Heart left ventricle (tissue), 16 donors: ENCODE data around the gene MYO18B. TPM values are rescaled to one million over a fixed set of nuclear protein-coding genes. Genes with fewer than 3 reads are reported as not detected.

ENCODE experiments used
- ATAC-seq, 4 donors: fragments of 200-7000 bp; cut with Tn5 transposase; one replicate each; pipeline ENCODE4 v1.9.1; 2020 to 2022; ENCODE audit warnings: moderate library complexity in 4 of 4, mild to moderate bottlenecking in 3 of 4, moderate number of reproducible peaks in 1 of 4
- DNase-seq, 5 donors: peaks; one replicate each; pipeline ENCODE4 v3.0.0-alpha.2; 2020
- H3K27ac ChIP-seq, 12 donors: fragments of 200-600 bp; sonication (generic) in 4 of 12; one replicate each; pipeline versions ENCODE4 v1.5.0 to v1.8.0; 2016 to 2022; ENCODE audit warnings: mild to moderate bottlenecking in 2 of 12
- H3K27me3 ChIP-seq, 9 donors: fragments of 200-600 bp; sonication (generic) in 2 of 9; one replicate each; pipeline versions ENCODE4 v1.5.1 to v1.8.0; 2016 to 2022; ENCODE audit warnings: mild to moderate bottlenecking in 3 of 9
- H3K36me3 ChIP-seq, 9 donors: fragments of 200-600 bp; sonication (generic) in 2 of 9; one replicate each; pipeline versions ENCODE4 v1.5.0 to v1.8.0; 2018 to 2022; ENCODE audit warnings: mild to moderate bottlenecking in 2 of 9
- H3K4me1 ChIP-seq, 12 donors: fragments of 200-600 bp; sonication (generic) in 4 of 12; one replicate each; pipeline versions ENCODE4 v1.5.0 to v1.8.0; 2016 to 2022; ENCODE audit warnings: mild to moderate bottlenecking in 3 of 12
- H3K4me3 ChIP-seq, 12 donors: fragments of 200-600 bp; sonication (generic) in 4 of 12; one replicate each; pipeline versions ENCODE4 v1.5.0 to v1.8.0; 2017 to 2022; ENCODE audit warnings: mild to moderate bottlenecking in 9 of 12, moderate library complexity in 4 of 12
- H3K9me3 ChIP-seq, 12 donors: fragments of 200-600 bp; sonication (generic) in 4 of 12; one replicate each; pipeline versions ENCODE4 v1.5.0 to v1.8.0; 2016 to 2022; ENCODE audit warnings: mild to moderate bottlenecking in 1 of 12
- POLR2A ChIP-seq, 2 donors: fragments of 450-650 bp; IDR thresholded peaks; one replicate each; pipeline ENCODE4 v1.6.1; 2017; ENCODE audit warnings: antibody characterized with exemption in 2 of 2, mild to moderate bottlenecking in 2 of 2, moderate library complexity in 2 of 2
- WGBS, 4 donors: extraction: QIAGEN DNeasy Blood & Tissue Kit in 2 of 4; methylation state at CpG; one replicate each; pipeline versions ENCODE4 v1.1.5 to v1.1.7; 2013 to 2018; 5-methylcytosine and 5-hydroxymethylcytosine counted together
- intact Hi-C, 10 donors: fragments of 100-400 bp; cut with DNase I; formaldehyde crosslinking; loops; one replicate each; pipeline versions ENCODE4 v1.11.1 to v1.14.2; 2022
- polyA plus RNA-seq, 2 donors: library from polyadenylated mRNA; stranded (reverse); fragments of 200-250 nt; gene quantifications; one replicate each; pipeline ENCODE4 v1.2.3, GENCODE V29; 2013
- total RNA-seq, 9 donors: library from RNA; depleted of rRNA in 2 of 9; stranded (reverse); fragments of >200 nt in 2 of 9; fragmentation: NEBNext Ultra II Directional in 3 of 9; extraction: Animal tissue kit (Norgen Biotek cat#: 25700) in 3 of 9; gene quantifications; one replicate each; pipeline versions ENCODE4 v1.1.0 to v1.2.4, GENCODE V29; 2016 to 2023
- TF ChIP-seq, protein P1 (sequence below), 12 donors: fragments of 200-600 bp; sonication (generic) in 4 of 12; IDR thresholded peaks; one replicate each; pipeline versions ENCODE4 v1.5.0 to v1.8.0; 2018 to 2022; ENCODE audit warnings: antibody characterized with exemption in 12 of 12, mild to moderate bottlenecking in 5 of 12
- donor health status: ischemic (EF 13 %, LVEDD 7.1; RV severe dilation, severe dysfunction).
- donor health status: healthy with polysubstance abuse.
- donor health status: DM: no; HTN: yes; CAD: no.
- donor health status: DM: no; HTN: no; CAD: no.
- donor health status: ischemic (EF 25% LVEDD 6.9; RV normal size, moderate dysfunction).
- donor health status: ischemic (EF 25% LVEDD 5.7; RV mildly dilated, moderate dysfunction).
- donor health status: healthy.
- donor health status: DM: yes; HTN: yes; CAD: no.
- donor health status: ischemic (EF 35%, LVEDD 5.7; RV mildly dilated, moderate dysfunction).
- donor health status: nonischemic (EF 11% LVEDD 7.7; RV severe dilation, severe dysfunction).
- donor health status: DM: yes; HTN: yes; CAD: no.
- donor health status: PGD.
- donor health status: ischemic (EF 29% LVEDD 5.4; RV normal size, mild dysfunction).
- donor health status: nonischemic (EF 23%, LVEDD 6.1; RV moderate dilation, normal function).

The MYO18B gene
- total and polyA plus RNA-seq, 11 donors = 140 to 301 (median 193) TPM

DNA sequence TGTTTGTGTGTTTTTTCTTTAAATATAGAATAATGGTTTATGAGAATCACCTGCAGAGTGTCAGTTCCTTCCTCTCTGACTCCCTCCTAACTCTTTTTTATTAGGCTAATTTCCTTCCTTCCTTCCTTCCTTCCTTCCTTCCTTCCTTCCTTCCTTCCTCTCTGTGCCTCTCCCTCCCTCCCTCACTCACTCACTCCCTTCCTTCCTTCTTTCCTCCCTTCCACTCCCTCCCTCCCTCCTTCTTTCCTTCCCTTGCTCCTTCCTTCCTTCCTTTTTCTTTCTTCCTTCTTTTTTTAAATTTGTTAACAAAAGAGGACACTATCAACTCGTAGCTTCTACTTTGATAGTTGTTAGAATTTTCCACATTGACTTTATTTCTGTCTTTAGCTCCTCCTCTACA is 274.9 kb downstream of the MYO18B start:
- TF ChIP-seq POLR2A (IDR thresholded peaks at IDR 0.05) = no peak
- TF ChIP-seq, protein P1, sequence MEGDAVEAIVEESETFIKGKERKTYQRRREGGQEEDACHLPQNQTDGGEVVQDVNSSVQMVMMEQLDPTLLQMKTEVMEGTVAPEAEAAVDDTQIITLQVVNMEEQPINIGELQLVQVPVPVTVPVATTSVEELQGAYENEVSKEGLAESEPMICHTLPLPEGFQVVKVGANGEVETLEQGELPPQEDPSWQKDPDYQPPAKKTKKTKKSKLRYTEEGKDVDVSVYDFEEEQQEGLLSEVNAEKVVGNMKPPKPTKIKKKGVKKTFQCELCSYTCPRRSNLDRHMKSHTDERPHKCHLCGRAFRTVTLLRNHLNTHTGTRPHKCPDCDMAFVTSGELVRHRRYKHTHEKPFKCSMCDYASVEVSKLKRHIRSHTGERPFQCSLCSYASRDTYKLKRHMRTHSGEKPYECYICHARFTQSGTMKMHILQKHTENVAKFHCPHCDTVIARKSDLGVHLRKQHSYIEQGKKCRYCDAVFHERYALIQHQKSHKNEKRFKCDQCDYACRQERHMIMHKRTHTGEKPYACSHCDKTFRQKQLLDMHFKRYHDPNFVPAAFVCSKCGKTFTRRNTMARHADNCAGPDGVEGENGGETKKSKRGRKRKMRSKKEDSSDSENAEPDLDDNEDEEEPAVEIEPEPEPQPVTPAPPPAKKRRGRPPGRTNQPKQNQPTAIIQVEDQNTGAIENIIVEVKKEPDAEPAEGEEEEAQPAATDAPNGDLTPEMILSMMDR (IDR thresholded peaks at IDR 0.05) = no peak
- Histone ChIP-seq H3K4me3 (no peak overlapping the region), H3K9me3 (peaks cover 0 to 4% (median 0%) of the 10 kb centered on the region in 12 donors), H3K4me1 (no peaks in the 10 kb centered on the region), H3K27me3 (no peaks in the 10 kb centered on the region), H3K36me3 (peaks cover 0 to 34% (median 0%) of the 10 kb centered on the region in 9 donors), H3K27ac (no peak overlapping the region)
- intact Hi-C loops = no loop called here
- no peak for ATAC-seq
- no peak for DNase-seq
- WGBS, 4 donors = 51 to 69% (median 61%) methylated on average over 1 of the region's 1 CpG

DNA sequence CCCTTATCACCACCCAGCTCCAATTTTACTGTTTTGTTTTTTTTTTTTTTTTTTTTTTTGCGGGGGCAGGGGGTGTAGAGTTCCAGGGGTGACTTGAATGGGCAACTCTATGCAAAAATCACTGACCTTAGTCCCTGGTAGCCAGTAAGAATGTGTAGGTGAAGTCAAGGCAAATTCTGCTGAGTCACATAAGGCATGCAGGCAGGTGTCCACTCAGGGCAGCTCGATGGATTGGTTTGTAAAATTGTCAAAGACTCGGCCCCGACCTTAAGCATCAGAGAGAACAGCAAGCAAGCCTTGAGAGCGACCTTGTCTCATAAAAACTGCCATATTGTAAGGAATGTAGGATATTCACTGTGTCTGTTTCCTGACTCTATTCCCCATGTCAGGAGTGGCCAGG is 275.9 kb downstream of the MYO18B start:
- Histone ChIP-seq H3K27me3 (no peaks in the 10 kb centered on the region), H3K9me3 (peaks cover 0 to 4% (median 0%) of the 10 kb centered on the region in 12 donors), H3K27ac (no peak overlapping the region), H3K36me3 (peaks cover 0 to 40% (median 0%) of the 10 kb centered on the region in 9 donors), H3K4me1 (no peaks in the 10 kb centered on the region), H3K4me3 (no peak overlapping the region)
- no peak for ATAC-seq
- TF ChIP-seq POLR2A (IDR thresholded peaks at IDR 0.05) = no peak
- TF ChIP-seq, protein P1 (IDR thresholded peaks at IDR 0.05) = no peak
- no peak for DNase-seq
- intact Hi-C loops = no loop called here
- 68 to 80% (median 73%) methylated on average over 4 to 5 of the region's 5 CpGs for WGBS, 4 donors

DNA sequence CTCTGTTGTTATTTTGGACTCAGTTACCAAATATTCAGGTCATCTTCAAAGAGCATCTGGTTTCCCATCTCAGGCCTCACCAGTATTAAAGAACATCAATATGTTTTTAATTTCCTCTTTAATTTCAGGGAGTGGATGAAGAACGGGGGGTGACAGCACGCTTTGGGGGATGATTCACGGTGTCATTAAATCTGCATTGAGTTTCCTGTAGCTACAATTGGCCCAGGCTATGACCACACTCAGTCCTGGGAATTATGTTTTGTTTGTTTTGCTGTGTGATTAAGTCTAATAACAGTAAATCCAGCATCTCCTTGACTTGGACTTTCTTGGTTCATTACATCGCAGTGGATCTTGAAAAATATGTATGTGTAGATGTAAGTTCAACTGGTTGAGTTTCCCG is 277.6 kb downstream of the MYO18B start:
- H3K27me3 ChIP-seq = no peaks in the 10 kb centered on the region
- H3K27ac ChIP-seq = no peak overlapping the region
- no peak overlapping the region for H3K4me3 ChIP-seq
- TF ChIP-seq POLR2A (IDR thresholded peaks at IDR 0.05) = no peak
- TF ChIP-seq, protein P1 (IDR thresholded peaks at IDR 0.05) = no peak
- peaks cover 0 to 6% (median 0%) of the 10 kb centered on the region in 12 donors for H3K9me3 ChIP-seq
- no peaks in the 10 kb centered on the region for H3K4me1 ChIP-seq
- 79 to 87% (median 81%) methylated on average over 5 of the region's 5 CpGs for WGBS, 4 donors
- ATAC-seq (no peak), DNase-seq (no peak)
- peaks cover 0 to 44% (median 0%) of the 10 kb centered on the region in 9 donors for H3K36me3 ChIP-seq
- intact Hi-C loops = no loop called here

DNA sequence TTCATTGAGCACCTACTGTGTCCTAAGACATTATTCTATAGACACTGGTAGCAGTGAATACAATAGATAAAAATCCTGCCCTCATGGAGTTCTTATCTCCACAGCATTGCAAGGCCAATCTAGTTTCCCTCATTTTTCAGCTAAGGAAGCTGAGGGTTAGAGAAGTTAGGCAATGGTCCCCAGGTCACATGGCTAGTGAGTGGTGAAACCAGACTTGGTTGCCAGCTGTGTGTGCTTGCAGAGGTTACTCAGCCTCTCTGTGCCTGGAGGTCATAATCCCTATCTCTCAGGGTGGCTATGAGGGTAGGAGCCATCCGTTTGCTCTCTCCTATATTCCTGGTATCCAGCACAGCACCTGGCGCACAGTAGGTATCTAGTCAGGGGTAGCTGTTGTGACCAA is 279.5 kb downstream of the MYO18B start:
- no peak for ATAC-seq
- Histone ChIP-seq H3K4me3 (no peak overlapping the region), H3K27ac (no peak overlapping the region), H3K27me3 (no peaks in the 10 kb centered on the region), H3K9me3 (peaks cover 0 to 10% (median 0%) of the 10 kb centered on the region in 12 donors), H3K36me3 (peaks cover 0 to 41% (median 0%) of the 10 kb centered on the region in 9 donors), H3K4me1 (no peaks in the 10 kb centered on the region)
- no peak for TF ChIP-seq POLR2A (IDR thresholded peaks at IDR 0.05)
- TF ChIP-seq, protein P1 (IDR thresholded peaks at IDR 0.05) = no peak
- WGBS, 4 donors = 60 to 100% (median 88%) methylated on average over 1 to 2 of the region's 2 CpGs
- intact Hi-C loops = no loop called here
- no peak for DNase-seq
